ENCODE data around the gene ANKZF1. TPM values are rescaled to one million over a fixed set of nuclear protein-coding genes. Genes with fewer than 3 reads are reported as not detected.

The ANKZF1 gene
- polyA plus RNA-seq, 1 of the 3 experiments (the other 2 are of a cell fraction), result 22.3 TPM

- POLR2A ChIA-PET, result interaction anchor here (1.3 kb wide), 1 partner anchor 579 kb away, joined by 3 read pairs; no protein-coding TSS in a partner anchor
- H3K9me2 ChIP-seq, result no peaks in the 10 kb centered on the region
- 61% methylated on average over 2 of the region's 2 CpGs for WGBS (ENCODE audit: low lambda C conversion rate)
- H3K4me3 ChIP-seq (ENCODE audit: low read depth in 2 of 2, low read length in 1 of 2), result no peak overlapping the region
- DNase-seq, result no peak
- 0 out of 2 replicates have a peak, but pooled peaks cover 7% of the 10 kb centered on the region for H3K27me3 ChIP-seq (ENCODE audit: insufficient read depth)
- CTCF ChIA-PET, result interaction anchor here (0.9 to 3.5 kb wide), 7 partner anchors 18 to 129 kb away, joined by 3 to 19 read pairs (median 5); no protein-coding TSS in a partner anchor
- H3F3A ChIP-seq (replicated peaks; ENCODE audit: insufficient read depth), result peaks cover 19% of the 10 kb centered on the region
- peak overlapping the region in 1 of 2 experiments; percentile 56; a peak in 1 of 4 replicates for H3K27ac ChIP-seq (ENCODE audit: low read depth in 2 of 2, low read length in 1 of 2)
- H3K9ac ChIP-seq, result no peak overlapping the region; the same call in 1 of the 2 replicates
- H2AFZ ChIP-seq (ENCODE audit: low read depth), result no peak overlapping the region
- peaks cover 20% of the 10 kb centered on the region for H3K79me2 ChIP-seq (ENCODE audit: insufficient read depth)
- H3K9me3 ChIP-seq, result no peaks in the 10 kb centered on the region
- peaks cover 19 to 36% of the 10 kb centered on the region in 2 experiments for H3K4me1 ChIP-seq (ENCODE audit: control insufficient read depth in 1 of 2, insufficient read depth in 2 of 2, low read depth in 1 of 2, low read length in 1 of 2)
- TF ChIP-seq USF1 (IDR thresholded peaks at IDR 0.05; ENCODE audit: borderline replicate concordance, low read depth), result no peak
- TF ChIP-seq IRF3 (IDR thresholded peaks at IDR 0.05; ENCODE audit: low read depth, low read length), result no peak
- TF ChIP-seq CTCF (IDR thresholded peaks at IDR 0.05), result no peak
- peak overlapping the region; percentile 34; the same call in 1 of the 2 replicates for H3K4me2 ChIP-seq
- no peaks in the 10 kb centered on the region for H4K20me1 ChIP-seq (ENCODE audit: insufficient read depth)
- H3K36me3 ChIP-seq (replicated peaks in 1 of 2; ENCODE audit: control insufficient read depth in 1 of 2, insufficient read depth in 2 of 2, low read length in 1 of 2), result peaks cover 6 to 16% of the 10 kb centered on the region in 2 experiments
Measured at GRCh38 chr2:219248845-219249202, 19.2 kb downstream of the ANKZF1 start.

GRCh38 chr2:219249203-219249980 lies 19.8 kb downstream of the ANKZF1 start:
- Histone ChIP-seq H3F3A (replicated peaks; ENCODE audit: insufficient read depth) (peaks cover 19% of the 10 kb centered on the region), H2AFZ (ENCODE audit: low read depth) (no peak overlapping the region), H4K20me1 (ENCODE audit: insufficient read depth) (no peaks in the 10 kb centered on the region), H3K4me1 (ENCODE audit: control insufficient read depth in 1 of 2, insufficient read depth in 2 of 2, low read depth in 1 of 2, low read length in 1 of 2) (peaks cover 19 to 37% of the 10 kb centered on the region in 2 experiments), H3K4me3 (ENCODE audit: low read depth in 2 of 2, low read length in 1 of 2) (no peak overlapping the region), H3K9me2 (no peaks in the 10 kb centered on the region), H3K9me3 (no peaks in the 10 kb centered on the region), H3K4me2 (peak overlapping the region; percentile 34; the same call in 1 of the 2 replicates), H3K27ac (ENCODE audit: low read depth in 2 of 2, low read length in 1 of 2) (peak overlapping the region; percentile 25 to 56; a peak in 3 of 4 replicates), H3K27me3 (ENCODE audit: insufficient read depth) (peaks cover 8% of the 10 kb centered on the region; the same call in 1 of the 2 replicates), H3K79me2 (ENCODE audit: insufficient read depth) (peaks cover 20% of the 10 kb centered on the region), H3K9ac (no peak overlapping the region; the same call in 1 of the 2 replicates), H3K36me3 (replicated peaks in 1 of 2; ENCODE audit: control insufficient read depth in 1 of 2, insufficient read depth in 2 of 2, low read length in 1 of 2) (peaks cover 6 to 16% of the 10 kb centered on the region in 2 experiments)
- ChIA-PET CTCF (interaction anchor here (0.8 to 3.5 kb wide), 9 partner anchors 19 to 220 kb away, joined by 3 to 19 read pairs (median 4); partner anchors contain the start of gene DNAJB2), POLR2A (interaction anchor here (0.6 to 1.5 kb wide), 3 partner anchors 19 to 1032 kb away, joined by 3 to 6 read pairs (median 3); partner anchors contain the start of genes ANKZF1 and ATG9A)
- 31% methylated on average over 7 of the region's 7 CpGs for WGBS (ENCODE audit: low lambda C conversion rate)
- DNase-seq, result no peak
- TF ChIP-seq TCF12 (IDR thresholded peaks at IDR 0.05) (no peak; the same call in 1 of the 2 replicates), MAX (IDR thresholded peaks at IDR 0.05; ENCODE audit: low read depth) (0 out of 2 replicates have a peak, but pooled peaks have one; percentile 8), GABPA (IDR thresholded peaks at IDR 0.05; ENCODE audit: low read depth) (no peak), REST (IDR thresholded peaks at IDR 0.05; ENCODE audit: low read depth, low read length) (no peak), YY1 (IDR thresholded peaks at IDR 0.05; ENCODE audit: low read depth) (no peak)

Data from SK-N-SH (cell line).